Stimulated activated CD4-positive, alpha-beta T cell treated with anti-CD3 and anti-CD28 coated beads, Interleukin-15, amount 100 ng/mL, for 1 hour (primary cell): ENCODE data around the gene PSMD13.

Experiments used
- DNase-seq, 2 donors: peaks; one replicate each; pipeline ENCODE4 v3.0.0-alpha.2; 2020; ENCODE audit warnings: low read depth in 1 of 2, low spot score in 1 of 2

PSMD13 gene

GRCh38 chr11:203945-204586 lies 32.7 kb upstream of the PSMD13 start:
- DNase-seq, result no peak

DNA sequence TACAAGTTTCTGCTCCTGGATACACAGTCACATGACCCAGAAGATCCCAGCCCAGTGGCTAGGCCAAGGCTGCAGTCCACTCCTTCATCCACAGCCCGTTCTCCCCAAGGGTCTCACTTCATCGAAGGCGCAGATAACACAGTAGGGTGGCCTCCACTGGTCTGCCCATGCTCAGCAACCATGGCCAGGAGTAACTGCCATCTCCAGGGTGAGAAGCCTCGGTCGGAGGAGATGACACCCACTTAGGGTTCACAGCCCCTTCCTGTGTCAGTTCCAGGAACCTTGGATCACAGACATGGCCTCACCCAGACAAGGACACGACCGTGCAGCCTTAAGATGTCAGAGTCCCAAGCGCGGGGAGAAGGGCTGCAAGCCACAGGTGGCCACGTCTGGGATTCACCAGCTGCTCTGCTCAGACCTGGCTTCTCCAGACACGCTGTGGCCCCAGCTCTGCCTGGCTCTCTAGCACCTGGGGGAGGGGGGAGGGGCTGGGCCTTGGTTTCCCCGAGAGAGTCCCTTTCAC lies 32.1 kb upstream of the PSMD13 start:
- no peak for DNase-seq

DNA sequence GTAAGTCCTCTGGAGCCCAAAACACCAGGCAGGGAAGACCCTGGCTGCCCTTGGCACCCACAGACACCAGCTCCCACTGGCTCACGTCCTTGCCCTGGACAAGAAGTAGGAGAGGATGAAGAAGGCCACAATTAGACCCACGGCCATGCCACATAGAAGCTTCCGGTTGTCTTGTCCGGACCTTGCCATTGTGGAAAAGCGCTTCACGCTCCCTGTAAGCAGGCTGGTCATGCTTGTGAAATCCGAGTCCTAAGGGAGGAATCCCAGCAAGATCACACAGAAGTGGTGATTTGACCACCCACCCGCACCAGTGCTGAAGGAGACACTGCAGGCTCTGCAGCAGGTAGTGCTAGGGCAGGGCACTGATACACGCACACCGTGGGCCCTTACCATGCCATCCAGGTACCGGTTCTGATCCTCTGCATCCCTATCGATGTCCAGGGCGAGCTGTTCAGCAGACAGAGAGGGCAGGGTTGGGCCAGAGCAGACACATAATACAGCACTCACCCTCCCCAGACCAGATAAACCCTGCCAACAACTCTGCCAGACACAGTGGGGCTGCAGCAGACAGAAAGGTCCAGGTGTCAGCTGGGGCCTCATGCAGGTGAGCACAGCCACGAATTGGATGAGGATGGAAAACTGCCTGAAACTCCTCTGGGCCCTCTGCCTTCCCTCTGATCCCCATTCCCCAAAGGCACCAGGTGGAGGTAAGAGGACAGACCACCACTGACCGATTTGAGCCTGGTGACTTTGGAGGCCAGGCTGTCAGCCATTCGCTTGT lies 31.4 kb upstream of the PSMD13 start:
- DNase-seq, result no peak

DNA sequence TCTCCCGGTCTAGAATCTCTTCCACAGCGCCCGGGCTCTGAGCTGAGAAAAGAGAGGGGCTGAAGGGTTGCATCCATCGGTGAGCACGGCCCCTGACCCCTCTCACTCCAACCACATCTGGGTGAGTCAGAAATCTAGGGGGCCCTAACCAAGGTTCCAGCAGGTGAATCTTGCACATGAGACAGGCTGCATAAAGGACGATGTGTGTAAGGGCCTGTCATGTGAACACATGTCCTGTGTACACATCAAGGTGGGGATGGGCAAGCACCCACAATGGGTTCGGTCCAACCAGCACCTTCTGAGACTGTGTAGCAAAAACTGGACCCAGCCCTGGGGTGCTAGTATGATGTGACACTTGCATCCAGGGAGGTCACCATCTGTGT lies 30.8 kb upstream of the PSMD13 start:
- no peak for DNase-seq

GRCh38 chr11:206526-207207 lies 30.1 kb upstream of the PSMD13 start:
- DNase-seq, result no peak

GRCh38 chr11:207208-207862 lies 29.4 kb upstream of the PSMD13 start, which contains the start of the genes BET1L and RIC8A:
TSS of gene BET1L (minus strand) at chr11:207399. CDS start at chr11:207321, 78 bp downstream.
TSS of gene RIC8A (plus strand) at chr11:207708. CDS start at chr11:208855, 1,147 bp downstream.
- DNase-seq, result peak; percentile 92 to 97

GRCh38 chr11:207863-208180 lies 29.0 kb upstream of the PSMD13 start:
- no peak for DNase-seq

GRCh38 chr11:208181-208916 lies 28.4 kb upstream of the PSMD13 start:
- DNase-seq, result peak; percentile 68 to 75

GRCh38 chr11:208917-209260 lies 27.9 kb upstream of the PSMD13 start:
- no peak for DNase-seq

- no peak for DNase-seq
These were observed 27.3 kb upstream of the PSMD13 start for GRCh38 chr11:209275-210121.

GRCh38 chr11:210122-210802 lies 26.5 kb upstream of the PSMD13 start:
- no peak for DNase-seq

- DNase-seq, result no peak
These were observed 26.0 kb upstream of the PSMD13 start for GRCh38 chr11:210803-211180.

DNA sequence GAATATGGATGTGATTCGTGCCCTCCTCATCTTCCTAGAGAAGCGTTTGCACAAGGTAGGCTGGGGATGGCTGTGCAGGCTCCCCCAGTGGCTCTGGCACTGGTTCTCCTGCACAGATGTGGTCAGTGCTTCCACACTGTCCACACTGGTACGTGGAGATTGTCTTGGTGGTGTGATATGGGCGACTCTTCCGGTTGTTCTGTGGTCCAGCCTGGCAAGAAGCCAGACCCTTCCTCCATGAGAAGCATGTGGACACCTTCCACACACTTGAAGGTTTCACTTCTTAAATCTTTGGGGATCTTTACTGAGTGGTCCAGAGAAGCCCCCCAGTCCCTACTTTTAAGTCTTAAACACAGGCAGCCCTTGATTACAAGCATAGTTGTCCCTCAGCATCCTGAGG lies 25.5 kb upstream of the PSMD13 start:
- DNase-seq, result no peak

DNA sequence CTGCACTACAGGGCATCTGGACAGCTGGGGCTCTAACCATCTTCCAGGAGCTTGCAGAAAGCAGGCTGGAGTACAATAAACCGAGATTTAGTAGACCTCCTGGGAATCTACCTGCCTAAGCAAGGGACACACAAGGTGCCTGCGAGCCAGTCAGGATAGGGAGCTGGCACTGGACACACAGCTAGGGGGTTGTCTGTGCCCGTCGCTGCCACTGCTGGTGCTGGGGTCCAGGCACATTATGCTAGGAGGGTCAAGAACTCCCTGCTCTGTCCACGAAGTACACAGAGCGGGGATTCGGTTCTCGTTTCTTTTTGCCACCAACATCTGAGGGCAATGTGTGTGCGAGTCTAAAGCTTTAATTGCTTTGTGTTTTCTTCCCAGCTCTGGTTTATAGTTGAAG lies 25.0 kb upstream of the PSMD13 start:
- DNase-seq, result no peak

GRCh38 chr11:212150-213100 lies 24.4 kb upstream of the PSMD13 start:
- no peak for DNase-seq

GRCh38 chr11:213111-213510 lies 23.7 kb upstream of the PSMD13 start:
- no peak for DNase-seq

DNA sequence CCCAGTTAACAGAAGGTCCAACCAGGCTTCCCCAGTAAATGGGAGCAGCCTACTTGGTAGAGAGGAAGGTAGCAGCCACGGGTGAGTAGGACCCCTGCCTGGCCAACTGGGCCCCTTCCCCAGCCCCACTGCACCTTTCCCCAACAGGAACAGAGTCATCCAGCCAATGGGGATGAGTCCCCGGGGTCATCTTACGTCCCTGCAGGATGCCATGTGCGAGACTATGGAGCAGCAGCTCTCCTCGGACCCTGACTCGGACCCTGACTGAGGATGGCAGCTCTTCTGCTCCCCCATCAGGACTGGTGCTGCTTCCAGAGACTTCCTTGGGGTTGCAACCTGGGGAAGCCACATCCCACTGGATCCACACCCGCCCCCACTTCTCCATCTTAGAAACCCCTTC lies 22.7 kb upstream of the PSMD13 start:
- DNase-seq, result no peak

GRCh38 chr11:215581-216037 lies 21.2 kb upstream of the PSMD13 start:
- DNase-seq, result no peak
